NCI-H226 (cell line): ENCODE results near the gene SBNO2.

ENCODE experiments used
- DNase-seq: peaks from one replicate; pipeline ENCODE4 v3.0.0-alpha.2; 2015

Gene SBNO2

GRCh38 chr19:1068009-1069001 lies 105.8 kb downstream of the SBNO2 start:
- no peak for DNase-seq

GRCh38 chr19:1067341-1067957 lies 106.6 kb downstream of the SBNO2 start:
- DNase-seq = no peak

GRCh38 chr19:1066748-1067340 lies 107.2 kb downstream of the SBNO2 start, which contains the start of gene ARHGAP45:
ARHGAP45 (plus strand) TSS chr19:1067167; CDS start chr19:1067406, 239 bp downstream.
- peak; percentile 68 for DNase-seq

- peak; percentile 80 for DNase-seq
Measured at GRCh38 chr19:1066251-1066747, 107.8 kb downstream of the SBNO2 start.

- DNase-seq = peak; percentile 60
Measured at GRCh38 chr19:1065606-1066109, 108.4 kb downstream of the SBNO2 start.

GRCh38 chr19:1064661-1065605 lies 109.1 kb downstream of the SBNO2 start:
- DNase-seq = peak; percentile 83

GRCh38 chr19:1063909-1064660 lies 110.0 kb downstream of the SBNO2 start:
- no peak for DNase-seq

GRCh38 chr19:1063030-1063908 lies 110.8 kb downstream of the SBNO2 start:
- no peak for DNase-seq

GRCh38 chr19:1062387-1063029 lies 111.6 kb downstream of the SBNO2 start:
- no peak for DNase-seq

GRCh38 chr19:1061987-1062386 lies 112.1 kb downstream of the SBNO2 start:
- no peak for DNase-seq

GRCh38 chr19:1060689-1061088 lies 113.4 kb downstream of the SBNO2 start:
- DNase-seq = no peak

- no peak for DNase-seq
Measured at GRCh38 chr19:1058112-1058511, 116.0 kb downstream of the SBNO2 start.
